Mucosa of gallbladder (tissue), 1 donor: Measurements from ENCODE around the gene GTF2F1. TPM values are rescaled to one million over a fixed set of nuclear protein-coding genes. Genes with fewer than 3 reads are reported as not detected.
"Not testable (repeated sequence)": the region's sequence is repeated elsewhere in the genome, so short reads cannot be mapped to it uniquely, and the experiment has no call there.

Experiments
- DNase-seq: peaks from one replicate; pipeline ENCODE4 v3.0.0-alpha.2; 2020; ENCODE audit warnings: low spot score
- total RNA-seq: library from RNA; stranded (reverse); gene quantifications from one replicate; pipeline ENCODE4 v1.2.1, GENCODE V29; 2021
- donor health status: DM: no; HTN: no; CAD: no.

GTF2F1 gene, protein sequence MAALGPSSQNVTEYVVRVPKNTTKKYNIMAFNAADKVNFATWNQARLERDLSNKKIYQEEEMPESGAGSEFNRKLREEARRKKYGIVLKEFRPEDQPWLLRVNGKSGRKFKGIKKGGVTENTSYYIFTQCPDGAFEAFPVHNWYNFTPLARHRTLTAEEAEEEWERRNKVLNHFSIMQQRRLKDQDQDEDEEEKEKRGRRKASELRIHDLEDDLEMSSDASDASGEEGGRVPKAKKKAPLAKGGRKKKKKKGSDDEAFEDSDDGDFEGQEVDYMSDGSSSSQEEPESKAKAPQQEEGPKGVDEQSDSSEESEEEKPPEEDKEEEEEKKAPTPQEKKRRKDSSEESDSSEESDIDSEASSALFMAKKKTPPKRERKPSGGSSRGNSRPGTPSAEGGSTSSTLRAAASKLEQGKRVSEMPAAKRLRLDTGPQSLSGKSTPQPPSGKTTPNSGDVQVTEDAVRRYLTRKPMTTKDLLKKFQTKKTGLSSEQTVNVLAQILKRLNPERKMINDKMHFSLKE
- total RNA-seq: 66.8 TPM

DNA sequence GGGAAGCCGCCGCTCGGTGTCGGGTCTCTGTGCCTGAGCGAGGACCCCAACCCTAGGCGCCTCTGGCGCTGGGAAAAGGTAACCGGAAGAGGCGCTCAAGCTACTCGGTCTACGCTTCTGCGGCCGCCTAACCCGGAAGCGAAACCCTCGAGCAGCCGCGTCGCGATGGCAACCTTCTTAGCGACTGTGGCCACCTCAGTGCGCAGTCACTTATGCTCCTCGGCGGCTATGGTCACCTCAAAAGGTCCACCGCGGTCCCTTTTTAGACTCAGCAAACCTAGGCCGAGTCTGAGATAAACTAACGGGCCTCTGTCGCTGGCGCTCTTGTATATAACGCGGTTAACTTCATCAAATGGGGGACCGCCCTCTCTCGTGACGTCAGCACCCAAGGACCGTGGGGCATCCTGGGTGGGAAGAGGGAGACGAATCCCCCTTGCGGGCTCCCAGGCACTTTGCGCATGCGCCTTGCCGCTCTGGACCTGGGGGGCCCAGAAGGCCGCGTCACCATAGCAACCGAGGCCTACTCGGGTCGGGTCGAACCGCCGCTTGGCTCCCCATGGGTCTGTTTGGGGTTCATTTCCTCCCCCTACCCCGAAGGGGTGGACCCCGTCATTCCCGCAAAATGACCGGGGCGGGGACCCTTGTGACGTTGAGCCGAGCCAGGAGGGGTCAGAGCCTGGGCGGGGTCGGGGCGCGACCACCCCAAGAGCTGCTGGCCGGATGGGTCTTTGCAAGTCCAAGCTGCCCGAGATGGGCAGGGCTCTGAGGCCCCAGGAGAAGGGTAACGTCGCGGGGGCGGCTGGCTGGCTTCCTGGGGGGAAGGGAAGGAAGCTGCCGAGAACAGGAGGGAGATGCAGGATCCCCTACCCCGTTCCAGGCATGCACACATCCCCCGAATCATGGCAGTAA lies at the start of gene GTF2F1:
GTF2F1 (minus strand) TSS at position 91 of the 909 bp plus-strand sequence. CDS start 169 bp downstream, outside the sequence.
- DNase-seq: peak; percentile 92

GRCh38 chr19:6442087-6442688 lies 49.2 kb upstream of the GTF2F1 start:
- no peak for DNase-seq

DNA sequence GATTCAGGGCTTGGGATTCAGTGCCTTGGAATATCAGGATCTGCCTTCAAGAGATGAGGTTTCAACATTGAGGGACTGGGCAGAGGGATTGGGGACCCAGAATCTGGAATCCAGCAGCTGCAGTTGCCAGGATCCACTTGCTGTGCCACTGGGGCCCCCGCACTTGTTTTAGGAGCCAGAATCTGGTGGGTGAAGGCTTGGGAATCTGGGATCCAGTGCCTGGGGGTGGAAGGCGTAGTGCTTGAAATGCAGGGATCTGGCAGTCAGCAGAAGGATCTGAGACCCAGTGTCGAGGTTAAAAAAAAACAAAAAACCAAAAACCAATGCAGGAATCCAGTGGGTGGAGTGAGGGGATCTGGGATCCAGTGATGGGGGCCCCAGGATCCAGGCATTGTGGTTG lies 47.9 kb upstream of the GTF2F1 start:
- DNase-seq: no peak

GRCh38 chr19:6439743-6440142 lies 46.8 kb upstream of the GTF2F1 start:
- no peak for DNase-seq

GRCh38 chr19:6433663-6434062 lies 40.7 kb upstream of the GTF2F1 start, which contains the start of gene SLC25A41:
TSS of gene SLC25A41 (minus strand) at chr19:6433763. CDS start at chr19:6433693, 70 bp downstream.
- DNase-seq: no peak

DNA sequence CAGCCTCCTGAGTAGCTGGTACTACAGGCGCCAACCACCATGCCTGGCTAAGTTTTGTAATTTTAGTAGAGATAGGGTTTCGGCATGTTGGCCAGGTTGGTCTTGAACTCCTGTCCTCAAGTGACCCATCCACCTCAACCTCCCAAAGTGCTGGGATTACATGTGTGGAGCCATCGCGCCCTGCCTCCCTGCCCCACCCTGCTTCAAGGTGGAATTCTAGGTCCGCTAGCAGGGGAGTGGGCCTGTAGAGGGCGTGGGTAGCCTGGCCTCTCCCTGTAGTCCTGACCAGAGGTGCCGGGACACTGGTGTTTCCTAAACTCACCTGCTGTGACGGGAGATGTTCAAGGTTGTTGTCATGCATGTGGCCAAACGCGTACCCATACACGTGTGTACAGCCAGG lies 40.2 kb upstream of the GTF2F1 start:
- no peak for DNase-seq

DNA sequence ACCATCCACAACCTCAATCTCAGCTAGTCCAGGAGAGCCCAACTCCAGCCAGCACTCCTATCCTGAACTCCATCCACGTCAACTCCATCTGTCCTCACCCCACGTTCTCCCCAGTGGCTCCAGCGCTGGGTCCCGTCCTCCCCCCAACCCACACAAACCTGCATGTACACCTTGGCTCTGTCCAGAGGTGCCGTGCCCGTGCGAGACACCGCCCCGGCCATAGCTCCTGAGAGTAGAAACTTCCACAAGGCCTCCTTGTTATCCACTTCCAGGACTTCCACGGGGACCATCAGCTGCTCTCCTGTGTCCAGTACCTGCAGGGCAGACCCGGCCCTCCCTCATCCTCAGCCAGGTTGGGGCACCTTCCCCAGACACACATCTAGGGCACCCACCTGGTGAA lies 38.9 kb upstream of the GTF2F1 start:
- no peak for DNase-seq

- DNase-seq: no peak
Observed at GRCh38 chr19:6429419-6430221, 36.7 kb upstream of the GTF2F1 start.

DNA sequence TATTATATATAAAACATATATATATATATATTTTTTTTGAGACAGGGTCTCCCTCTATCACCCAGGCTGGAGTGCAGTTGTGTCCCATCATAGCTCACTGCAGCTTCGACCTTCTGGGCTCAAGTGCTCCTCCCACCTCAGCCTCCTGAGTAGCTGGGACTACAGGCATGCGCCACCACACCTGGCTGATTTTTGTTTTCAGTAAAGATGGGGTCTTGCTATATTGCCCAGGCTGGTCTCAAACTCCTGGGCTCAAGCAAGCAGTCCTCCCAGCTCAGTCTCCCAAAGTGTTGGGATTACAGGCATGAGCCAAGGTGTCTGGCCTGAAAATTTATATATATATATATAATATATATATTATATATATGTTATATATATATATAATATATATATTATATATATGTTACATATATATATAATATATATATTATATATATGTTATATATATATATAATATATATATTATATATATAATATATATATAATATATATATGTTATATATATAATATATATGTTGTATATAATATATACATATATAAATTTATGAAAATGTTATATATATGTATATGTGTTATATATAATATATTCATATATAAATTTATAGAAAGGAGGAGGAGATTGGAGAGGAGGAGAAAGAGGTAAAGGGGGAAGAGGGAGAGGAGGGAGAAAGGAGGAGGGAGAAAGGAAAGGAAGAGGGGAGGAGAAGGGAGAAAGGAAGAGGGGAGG lies 35.9 kb upstream of the GTF2F1 start:
- not testable (repeated sequence) for DNase-seq

DNA sequence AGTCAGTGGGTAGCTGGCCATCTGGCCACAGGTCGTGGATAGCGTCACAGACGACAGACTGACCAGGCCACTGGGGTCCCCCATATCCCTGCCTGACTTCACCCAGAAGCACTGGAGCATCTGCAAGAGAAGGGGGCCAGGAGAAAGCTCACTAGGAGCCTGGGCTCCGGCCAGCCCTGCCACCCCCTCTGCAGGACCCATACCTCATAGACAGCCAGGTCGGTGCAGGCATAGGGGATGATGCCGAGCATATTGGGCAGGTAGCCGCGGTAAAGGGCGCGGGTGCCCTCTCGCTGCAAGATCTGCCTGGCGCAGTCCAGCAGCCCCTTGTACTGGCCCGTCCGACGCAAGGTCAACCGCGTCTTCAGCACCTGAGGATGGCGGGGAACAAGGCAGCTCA lies 34.2 kb upstream of the GTF2F1 start:
- DNase-seq: no peak

GRCh38 chr19:6425732-6426620 lies 33.0 kb upstream of the GTF2F1 start:
- no peak for DNase-seq

DNA sequence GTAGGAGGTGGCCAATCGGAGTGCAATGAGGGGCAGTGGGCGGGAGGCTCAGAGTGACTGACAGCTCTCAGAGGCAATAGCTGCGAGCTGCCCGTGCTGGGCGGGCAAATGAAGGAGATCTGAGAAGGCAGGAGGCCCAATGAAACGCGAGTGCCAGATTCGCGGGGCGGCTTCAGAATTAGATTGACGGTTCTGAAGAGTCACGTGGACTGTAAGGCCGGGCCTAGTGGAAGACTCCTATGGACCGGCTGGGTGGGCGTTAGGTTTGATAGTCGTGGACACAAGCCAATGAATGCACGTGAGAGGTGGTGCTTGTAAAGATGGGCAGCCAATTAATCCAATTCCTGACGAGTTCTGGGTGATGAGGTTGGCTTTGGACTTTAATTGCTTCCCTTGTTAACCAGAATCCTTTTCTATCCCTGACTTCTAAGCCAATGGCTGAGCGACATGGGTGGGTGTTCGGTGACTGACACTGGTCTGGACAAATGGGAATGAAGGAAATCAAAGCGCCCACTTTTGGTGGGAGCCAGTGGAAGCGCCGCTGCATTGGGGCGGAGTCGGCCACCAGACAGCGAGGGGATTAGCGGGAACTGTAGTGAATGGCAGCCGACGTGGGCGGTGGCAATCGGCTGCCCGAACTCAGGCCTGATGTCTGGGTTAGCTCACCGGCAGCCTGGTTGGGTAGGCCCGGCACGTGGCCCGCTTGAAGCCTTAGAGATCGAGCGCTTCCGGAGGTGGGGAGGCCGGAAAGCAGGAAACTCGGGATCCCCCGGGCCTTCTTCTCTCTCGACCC lies 32.2 kb upstream of the GTF2F1 start:
- peak; percentile 100 for DNase-seq

DNA sequence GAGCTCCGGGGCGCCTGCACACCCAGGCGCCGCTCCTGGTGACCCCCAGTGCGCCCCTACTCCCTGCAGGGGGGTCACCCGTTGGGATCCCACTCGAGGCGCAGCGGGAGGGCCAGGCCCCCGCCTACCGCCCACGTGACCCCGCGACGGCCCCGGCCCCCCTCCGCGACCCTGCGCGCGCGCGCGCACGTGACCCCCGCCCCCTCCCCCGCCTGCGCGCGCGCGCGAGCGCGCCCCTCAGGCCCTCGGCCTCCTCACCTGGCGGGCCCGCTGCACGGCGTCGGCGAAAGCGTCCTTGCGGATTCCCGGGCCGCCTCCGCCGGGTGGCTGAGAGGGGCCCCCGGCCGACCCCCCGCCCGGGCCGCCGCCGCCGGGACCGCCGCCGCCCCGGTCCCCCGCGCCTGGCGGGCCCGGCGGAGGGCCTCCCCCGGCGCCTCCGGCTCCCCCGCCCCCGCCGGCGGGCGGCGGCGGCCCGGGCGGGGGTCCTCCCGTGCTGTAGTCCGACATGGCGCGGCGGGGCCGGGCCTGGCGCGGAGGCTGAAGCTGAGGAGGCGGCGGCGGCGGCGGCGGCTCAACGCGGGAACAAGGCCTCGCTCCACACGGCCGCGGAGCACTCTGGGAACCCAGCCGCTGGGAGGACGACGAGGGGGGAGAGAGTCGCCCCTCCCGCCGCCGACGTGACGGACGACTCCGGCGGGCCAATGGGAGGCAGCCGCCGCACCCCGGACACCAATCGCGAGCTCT lies 31.4 kb upstream of the GTF2F1 start, which contains the start of gene KHSRP:
KHSRP (minus strand) TSS at position 617 of the 744 bp plus-strand sequence; CDS start at position 507, 110 bp downstream.
- DNase-seq: no peak

DNA sequence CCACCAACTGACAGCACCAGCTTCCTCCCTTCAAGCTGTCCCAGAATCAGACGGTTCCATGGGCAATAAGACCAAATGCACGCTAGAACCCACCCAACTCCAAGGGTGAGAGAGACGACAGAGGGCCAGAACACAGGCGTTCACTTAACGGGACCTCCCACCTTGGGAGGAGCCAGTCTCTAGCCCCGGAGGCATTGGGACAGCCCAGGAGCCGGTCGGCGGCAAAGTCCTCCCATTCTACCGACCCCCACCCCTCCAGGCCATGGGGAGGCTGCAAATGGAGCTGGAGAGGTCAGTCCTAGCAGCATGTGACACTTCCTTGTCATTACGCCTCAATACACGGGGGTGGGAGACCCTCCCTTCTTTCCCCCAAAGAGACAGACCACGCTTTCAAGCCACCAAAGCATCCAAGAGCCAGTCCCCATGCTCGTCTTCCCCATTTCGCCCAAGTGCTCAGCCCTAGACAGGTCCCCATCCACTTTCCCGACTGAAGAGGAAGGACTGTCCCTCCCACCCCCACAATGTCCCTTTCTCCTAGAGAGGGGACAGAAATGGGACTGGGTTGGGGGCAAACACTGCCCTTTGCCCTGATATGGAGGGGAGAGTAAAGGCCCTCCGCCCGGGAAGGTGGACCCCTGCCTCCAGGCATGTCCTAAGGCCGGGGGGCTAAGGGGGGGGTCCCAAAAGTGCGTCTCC lies 30.7 kb upstream of the GTF2F1 start:
- DNase-seq: no peak

- no peak for DNase-seq
Observed at GRCh38 chr19:6421075-6422014, 28.4 kb upstream of the GTF2F1 start.

DNA sequence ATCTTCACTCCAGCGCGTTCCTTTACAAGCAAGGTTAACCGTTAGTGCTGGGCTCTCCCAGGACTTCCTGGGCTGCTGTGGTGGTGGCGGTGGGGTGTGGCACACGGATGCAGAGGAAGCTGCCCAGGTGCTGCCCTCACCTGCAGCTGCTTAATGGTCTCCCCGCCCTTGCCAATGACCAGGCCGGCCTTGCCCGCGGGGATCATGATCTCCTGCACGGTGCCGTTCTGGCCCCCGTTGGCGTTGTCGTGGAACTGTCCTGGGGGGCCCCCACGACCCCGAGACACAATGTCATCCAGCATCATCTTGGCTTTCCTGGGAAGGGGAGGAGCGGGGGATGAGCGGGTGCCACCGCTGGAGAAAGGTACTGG lies 25.6 kb upstream of the GTF2F1 start:
- no peak for DNase-seq
